ENCODE measurements around the gene NOTCH1.

Gene NOTCH1

GRCh38 chr9:136565715-136566552, 20.1 kb upstream of the NOTCH1 start:
- DNase-seq (ENCODE audit: low read depth, low spot score) = no peak
- no peak for TF ChIP-seq CTCF (IDR thresholded peaks at IDR 0.05; ENCODE audit: insufficient read depth, low read length, missing control alignments)
- H3K4me3 ChIP-seq (ENCODE audit: low read depth, low read length) = no peak overlapping the region
- POLR2A ChIA-PET = no interaction called here
- CTCF ChIA-PET = interaction anchor here (0.6 to 1.3 kb wide), 2 partner anchors 59 to 78 kb away, joined by 3 to 5 read pairs; no protein-coding TSS in a partner anchor

GRCh38 chr9:136565086-136565714, 19.4 kb upstream of the NOTCH1 start:
- DNase-seq (ENCODE audit: low read depth, low spot score) = no peak
- CTCF ChIA-PET = interaction anchor here (0.6 to 1.3 kb wide), 4 partner anchors 13 to 77 kb away, joined by 3 to 5 read pairs (median 4); no protein-coding TSS in a partner anchor
- no peak overlapping the region for H3K4me3 ChIP-seq (ENCODE audit: low read depth, low read length)
- no peak for TF ChIP-seq CTCF (IDR thresholded peaks at IDR 0.05; ENCODE audit: insufficient read depth, low read length, missing control alignments)
- POLR2A ChIA-PET = no interaction called here

- DNase-seq (ENCODE audit: low read depth, low spot score) = no peak
- TF ChIP-seq CTCF (IDR thresholded peaks at IDR 0.05; ENCODE audit: insufficient read depth, low read length, missing control alignments) = no peak
- H3K4me3 ChIP-seq (ENCODE audit: low read depth, low read length) = no peak overlapping the region
- ChIA-PET POLR2A (no interaction called here), CTCF (interaction anchor here (0.8 to 1.3 kb wide), 3 partner anchors 13 to 76 kb away, joined by 3 to 5 read pairs (median 5); no protein-coding TSS in a partner anchor)
Measured at GRCh38 chr9:136564379-136564988, 18.6 kb upstream of the NOTCH1 start.

GRCh38 chr9:136563646-136564325, 17.9 kb upstream of the NOTCH1 start:
- POLR2A ChIA-PET = no interaction called here
- no peak for TF ChIP-seq CTCF (IDR thresholded peaks at IDR 0.05; ENCODE audit: insufficient read depth, low read length, missing control alignments)
- no peak for DNase-seq (ENCODE audit: low read depth, low spot score)
- CTCF ChIA-PET = interaction anchor here (1.2 to 1.6 kb wide), 3 partner anchors 12 to 79 kb away, joined by 3 to 5 read pairs (median 3); no protein-coding TSS in a partner anchor
- no peak overlapping the region for H3K4me3 ChIP-seq (ENCODE audit: low read depth, low read length)

GRCh38 chr9:136562746-136563495, 17.1 kb upstream of the NOTCH1 start:
- CTCF ChIA-PET = interaction anchor here (1.2 to 1.6 kb wide), 3 partner anchors 11 to 79 kb away, joined by 3 read pairs; no protein-coding TSS in a partner anchor

More at GRCh38 chr9:136562746-136563495, 17.1 kb upstream of the NOTCH1 start:
- no peak for TF ChIP-seq CTCF (IDR thresholded peaks at IDR 0.05; ENCODE audit: insufficient read depth, low read length, missing control alignments)
- no peak for DNase-seq (ENCODE audit: low read depth, low spot score)
- H3K4me3 ChIP-seq (ENCODE audit: low read depth, low read length) = no peak overlapping the region
- POLR2A ChIA-PET = no interaction called here
